IMR-90 (cell line): Measurements from ENCODE around the gene VWA8. TPM values are rescaled to one million over a fixed set of nuclear protein-coding genes. Genes with fewer than 3 reads are reported as not detected.

Experiments
- ATAC-seq: fragments of 200-7000 bp; cut with Tn5 transposase; 2 replicates; pipeline ENCODE4 v1.9.1; 2020; ENCODE audit warnings: low read depth, mild to moderate bottlenecking, moderate library complexity
- BruUV-seq: library from RNA; stranded (reverse); fragments of 400-500 nt; replicated peaks from 2 replicates; lab custom pipeline; 2021; lab: Mats Ljungman, UMichigan
- CTCF ChIA-PET: fragments of 300-600 bp; formaldehyde crosslinking; extraction: SDS; loops from one replicate; lab custom pipeline; 2021; ENCODE audit warnings: antibody characterized with exemption; lab: Yijun Ruan, JAX
- POLR2A ChIA-PET: fragments of 300-600 bp; sonication (Branson Sonifier 250); formaldehyde crosslinking; loops from one replicate; lab custom pipeline; 2022; ENCODE audit warnings: antibody characterized with exemption; ENCODE audit not compliant: unreplicated experiment; lab: Charles Lee
- DNase-seq: peaks from one replicate; pipeline ENCODE4 v3.0.0; 2013
- H2AFZ ChIP-seq: replicated peaks from 2 replicates; pipeline ENCODE3; 2013; ENCODE audit warnings: low read length, mild to moderate bottlenecking; ENCODE audit not compliant: poor library complexity
- H2AK5ac ChIP-seq: 2 replicates; pipeline ENCODE4 v1.6.1; 2013; ENCODE audit warnings: low read depth, low read length, inconsistent platforms
- H2AK9ac ChIP-seq: replicated peaks from 2 replicates; pipeline ENCODE3; 2013; ENCODE audit warnings: mild to moderate bottlenecking, low read depth, low read length, moderate library complexity; ENCODE audit not compliant: poor library complexity
- H2BK120ac ChIP-seq: 2 replicates; pipeline ENCODE4 v1.6.1; 2013; ENCODE audit warnings: low read depth, low read length, inconsistent platforms
- H2BK15ac ChIP-seq: 3 replicates; pipeline ENCODE4 v1.6.1; 2013; ENCODE audit warnings: low read depth, low read length, inconsistent platforms
- H2BK20ac ChIP-seq: 2 replicates; pipeline ENCODE4 v1.6.1; 2013; ENCODE audit warnings: low read depth, mild to moderate bottlenecking, inconsistent platforms, low read length, moderate library complexity
- H2BK5ac ChIP-seq: 2 replicates; pipeline ENCODE4 v1.6.1; 2013; ENCODE audit warnings: mild to moderate bottlenecking, low read depth, low read length, inconsistent platforms; ENCODE audit not compliant: poor library complexity, severe bottlenecking
- H3K14ac ChIP-seq: replicated peaks from 2 replicates; pipeline ENCODE4 v1.6.1; 2013; ENCODE audit warnings: low read depth, low read length, inconsistent platforms
- H3K18ac ChIP-seq: 2 replicates; pipeline ENCODE4 v1.6.1; 2013; ENCODE audit warnings: low read depth, low read length, control low read depth
- H3K23ac ChIP-seq: 2 replicates; pipeline ENCODE4 v1.6.1; 2013; ENCODE audit warnings: low read depth, low read length, inconsistent platforms
- H3K27ac ChIP-seq: 2 replicates; pipeline ENCODE4 v1.5.1; 2013; ENCODE audit warnings: mild to moderate bottlenecking, control low read depth, low read length; ENCODE audit not compliant: insufficient read depth
- H3K27me3 ChIP-seq: 2 replicates; pipeline ENCODE4 v1.6.1; 2013; ENCODE audit warnings: low read length; ENCODE audit not compliant: control insufficient read depth, insufficient read depth
- H3K36me3 ChIP-seq: 2 replicates; pipeline ENCODE4 v1.6.1; 2013; ENCODE audit warnings: low read length, mixed read lengths; ENCODE audit not compliant: control insufficient read depth, insufficient read depth
- H3K4ac ChIP-seq: 2 replicates; pipeline ENCODE4 v1.6.1; 2013; ENCODE audit warnings: low read depth, low read length, inconsistent platforms
- H3K4me1 ChIP-seq: 2 replicates; pipeline ENCODE4 v1.6.1; 2013; ENCODE audit warnings: low read length, mixed read lengths; ENCODE audit not compliant: control insufficient read depth, insufficient read depth
- H3K4me2 ChIP-seq: 2 replicates; pipeline ENCODE4 v1.6.1; 2013; ENCODE audit warnings: low read depth, mild to moderate bottlenecking, control low read depth, low read length, moderate library complexity
- H3K4me3 ChIP-seq: 2 replicates; pipeline ENCODE4 v1.5.1; 2013; ENCODE audit warnings: low read depth, mild to moderate bottlenecking, control low read depth, low read length, moderate library complexity; ENCODE audit not compliant: insufficient read depth
- H3K56ac ChIP-seq: 2 replicates; pipeline ENCODE4 v1.6.1; 2013; ENCODE audit warnings: low read length, inconsistent platforms; ENCODE audit not compliant: insufficient read depth; ENCODE audit errors: extremely low read depth
- H3K79me1 ChIP-seq, 2 experiments: 2 replicates each; pipeline ENCODE4 v1.6.1; 2013; ENCODE audit warnings: low read length in 2 of 2, inconsistent platforms in 1 of 2, low read depth in 1 of 2
- H3K9ac ChIP-seq: 2 replicates; pipeline ENCODE4 v1.6.1; 2013; ENCODE audit warnings: low read depth, low read length, control low read depth
- H3K9me1 ChIP-seq: 2 replicates; pipeline ENCODE4 v1.6.1; 2013; ENCODE audit warnings: low read length, inconsistent platforms; ENCODE audit not compliant: insufficient read depth
- H3K9me3 ChIP-seq: 2 replicates; pipeline ENCODE4 v1.6.1; 2013; ENCODE audit warnings: low read length; ENCODE audit not compliant: control insufficient read depth, insufficient read depth
- H4K20me1 ChIP-seq: 2 replicates; pipeline ENCODE4 v1.6.1; 2013; ENCODE audit warnings: low read length, inconsistent platforms; ENCODE audit not compliant: insufficient read depth
- H4K5ac ChIP-seq: 2 replicates; pipeline ENCODE4 v1.6.1; 2013; ENCODE audit warnings: mild to moderate bottlenecking, low read depth, low read length, control low read depth
- H4K8ac ChIP-seq, 2 experiments: 2 replicates each; pipeline ENCODE4 v1.6.1; 2013; ENCODE audit warnings: low read depth in 2 of 2, low read length in 2 of 2, control low read depth in 1 of 2, inconsistent platforms in 1 of 2
- H4K91ac ChIP-seq: 2 replicates; pipeline ENCODE4 v1.6.1; 2013; ENCODE audit warnings: low read depth, low read length, inconsistent platforms; ENCODE audit not compliant: insufficient read depth
- CEBPB ChIP-seq: IDR thresholded peaks from 2 replicates; pipeline ENCODE4 v1.6.1; 2012; ENCODE audit warnings: low read depth, low read length, improper control_type of control experiment
- CHD1 ChIP-seq: IDR thresholded peaks from 2 replicates; pipeline ENCODE4 v1.6.1; 2012; ENCODE audit warnings: low read depth, low read length, improper control_type of control experiment
- FOS ChIP-seq: fragments of 150-350 bp; IDR thresholded peaks from 2 replicates; pipeline ENCODE4 v1.6.1; 2016; ENCODE audit warnings: low read depth, low read length
- MAZ ChIP-seq: IDR thresholded peaks from 2 replicates; pipeline ENCODE4 v1.6.1; 2012; ENCODE audit warnings: low read depth, mild to moderate bottlenecking, low read length, improper control_type of control experiment, moderate library complexity, borderline replicate concordance
- MXI1 ChIP-seq: IDR thresholded peaks from 2 replicates; pipeline ENCODE4 v1.6.1; 2012; ENCODE audit warnings: low read depth, mild to moderate bottlenecking, low read length, moderate library complexity, borderline replicate concordance
- NFE2L2 ChIP-seq: fragments of 150-350 bp; IDR thresholded peaks from 2 replicates; pipeline ENCODE4 v1.6.1; 2016; ENCODE audit warnings: low read depth, mild to moderate bottlenecking, low read length
- POLR2A ChIP-seq: IDR thresholded peaks from 2 replicates; pipeline ENCODE4 v1.6.1; 2012; ENCODE audit warnings: mild to moderate bottlenecking, low read depth, low read length
- RAD21 ChIP-seq: IDR thresholded peaks from 2 replicates; pipeline ENCODE4 v1.6.1; 2012; ENCODE audit warnings: low read length, improper control_type of control experiment
- RFX5 ChIP-seq: IDR thresholded peaks from 2 replicates; pipeline ENCODE4 v1.8.0; 2012; ENCODE audit warnings: low read depth, mild to moderate bottlenecking, low read length, moderate library complexity
- SMC3 ChIP-seq: fragments of 150-350 bp; IDR thresholded peaks from 2 replicates; pipeline ENCODE4 v1.6.1; 2016; ENCODE audit warnings: low read depth, mild to moderate bottlenecking, antibody characterized with exemption, low read length, moderate library complexity
- WGBS, 2 experiments: methylation state at CpG; one replicate each; pipeline versions ENCODE4 v1.1.5 to v1.1.7; 2013; ENCODE audit warnings: missing lambda C conversion rate in 2 of 2; ENCODE audit not compliant: insufficient read length in 1 of 2; ENCODE audit errors: extremely low coverage in 2 of 2; 5-methylcytosine and 5-hydroxymethylcytosine counted together
- dilution Hi-C: fragments of 300-500 bp; cut with HindIII; formaldehyde crosslinking; loops from one replicate; pipeline ENCODE4 v1.14.3; 2018; ENCODE audit warnings: low sequenced_read_pairs; ENCODE audit not compliant: unreplicated experiment
- in situ Hi-C: fragments of 300-500 bp; cut with MboI; formaldehyde crosslinking; loops from 3 replicates; pipeline ENCODE4 v1.14.3; 2019; ENCODE audit warnings: low sequenced_read_pairs, inconsistent platforms, mixed read lengths
- intact Hi-C: fragments of 100-400 bp; cut with micrococcal nuclease; formaldehyde crosslinking; loops from 2 replicates; pipeline ENCODE4 v1.10.0; 2022
- polyA plus RNA-seq, 3 experiments: library from polyadenylated mRNA; depleted of rRNA; stranded (reverse); fragments of >200 nt; gene quantifications; 2 replicates each; pipeline ENCODE4 v1.2.3, GENCODE V29; 2012; ENCODE audit warnings: low replicate concordance in 1 of 3
- total RNA-seq: library from RNA; depleted of rRNA; stranded (reverse); fragments of >200 nt; gene quantifications from 2 replicates; pipeline ENCODE4 v1.2.3, GENCODE V29; 2012
- TF ChIP-seq, protein P1 (sequence below): fragments of 150-350 bp; IDR thresholded peaks from 2 replicates; pipeline ENCODE4 v1.6.1; 2016; ENCODE audit warnings: low read depth, mild to moderate bottlenecking, low read length, moderate library complexity, borderline replicate concordance
- TF ChIP-seq, protein P2 (sequence below): conservative IDR thresholded peaks from 2 replicates; pipeline ENCODE4 v1.5.1; 2012; ENCODE audit warnings: mild to moderate bottlenecking, low read depth, low read length, improper control_type of control experiment
- TF ChIP-seq, protein P3 (sequence below): fragments of 150-350 bp; IDR thresholded peaks from 2 replicates; pipeline ENCODE4 v1.6.1; 2017; ENCODE audit warnings: mild to moderate bottlenecking, antibody characterized with exemption, low read length, low read depth

The VWA8 gene
- total and polyA plus RNA-seq, 2 of the 4 experiments (the other 2 are of a cell fraction), result 5.9 to 18.3 TPM

DNA sequence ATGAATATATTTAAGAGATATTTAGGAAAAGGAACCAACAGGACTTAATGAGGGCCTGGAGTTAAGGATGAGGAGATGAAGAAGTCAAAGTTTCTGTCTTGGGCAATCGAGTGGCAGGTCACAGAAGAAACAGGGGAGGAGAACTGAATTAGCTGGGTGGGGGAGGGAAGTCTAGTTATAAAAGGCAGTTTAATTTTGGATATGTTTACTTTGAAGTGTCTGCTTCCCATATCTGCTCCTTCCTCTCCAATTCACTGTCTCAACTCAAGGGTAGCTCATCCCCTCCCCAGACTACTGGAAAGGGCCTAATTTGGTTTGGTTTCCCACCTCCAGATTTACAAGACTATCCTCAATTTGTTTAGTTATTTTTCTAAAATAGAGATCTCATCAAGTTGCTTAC, 195.9 kb downstream of the VWA8 start:
- in situ Hi-C loops, result no loop called here
- H3K79me1 ChIP-seq, result no peaks in the 10 kb centered on the region
- no TSS peak for BruUV-seq
- no peaks in the 10 kb centered on the region for H3K9me3 ChIP-seq
- DNase-seq, result no peak
- no peak overlapping the region for H3K4me2 ChIP-seq
- POLR2A ChIA-PET, result no interaction called here
- no peak overlapping the region for H3K56ac ChIP-seq
- no peak for ATAC-seq
- dilution Hi-C loops, result no loop called here
- no peak overlapping the region for H3K4me3 ChIP-seq
- TF ChIP-seq, protein P1, sequence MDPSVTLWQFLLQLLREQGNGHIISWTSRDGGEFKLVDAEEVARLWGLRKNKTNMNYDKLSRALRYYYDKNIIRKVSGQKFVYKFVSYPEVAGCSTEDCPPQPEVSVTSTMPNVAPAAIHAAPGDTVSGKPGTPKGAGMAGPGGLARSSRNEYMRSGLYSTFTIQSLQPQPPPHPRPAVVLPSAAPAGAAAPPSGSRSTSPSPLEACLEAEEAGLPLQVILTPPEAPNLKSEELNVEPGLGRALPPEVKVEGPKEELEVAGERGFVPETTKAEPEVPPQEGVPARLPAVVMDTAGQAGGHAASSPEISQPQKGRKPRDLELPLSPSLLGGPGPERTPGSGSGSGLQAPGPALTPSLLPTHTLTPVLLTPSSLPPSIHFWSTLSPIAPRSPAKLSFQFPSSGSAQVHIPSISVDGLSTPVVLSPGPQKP, result no peak
- TF ChIP-seq NFE2L2 (no peak), RAD21 (no peak), FOS (no peak), RFX5 (no peak), CEBPB (no peak), CHD1 (no peak), MAZ (no peak), MXI1 (no peak), SMC3 (no peak), POLR2A (no peak)
- TF ChIP-seq, protein P2, sequence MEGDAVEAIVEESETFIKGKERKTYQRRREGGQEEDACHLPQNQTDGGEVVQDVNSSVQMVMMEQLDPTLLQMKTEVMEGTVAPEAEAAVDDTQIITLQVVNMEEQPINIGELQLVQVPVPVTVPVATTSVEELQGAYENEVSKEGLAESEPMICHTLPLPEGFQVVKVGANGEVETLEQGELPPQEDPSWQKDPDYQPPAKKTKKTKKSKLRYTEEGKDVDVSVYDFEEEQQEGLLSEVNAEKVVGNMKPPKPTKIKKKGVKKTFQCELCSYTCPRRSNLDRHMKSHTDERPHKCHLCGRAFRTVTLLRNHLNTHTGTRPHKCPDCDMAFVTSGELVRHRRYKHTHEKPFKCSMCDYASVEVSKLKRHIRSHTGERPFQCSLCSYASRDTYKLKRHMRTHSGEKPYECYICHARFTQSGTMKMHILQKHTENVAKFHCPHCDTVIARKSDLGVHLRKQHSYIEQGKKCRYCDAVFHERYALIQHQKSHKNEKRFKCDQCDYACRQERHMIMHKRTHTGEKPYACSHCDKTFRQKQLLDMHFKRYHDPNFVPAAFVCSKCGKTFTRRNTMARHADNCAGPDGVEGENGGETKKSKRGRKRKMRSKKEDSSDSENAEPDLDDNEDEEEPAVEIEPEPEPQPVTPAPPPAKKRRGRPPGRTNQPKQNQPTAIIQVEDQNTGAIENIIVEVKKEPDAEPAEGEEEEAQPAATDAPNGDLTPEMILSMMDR, result no peak
- TF ChIP-seq, protein P3, sequence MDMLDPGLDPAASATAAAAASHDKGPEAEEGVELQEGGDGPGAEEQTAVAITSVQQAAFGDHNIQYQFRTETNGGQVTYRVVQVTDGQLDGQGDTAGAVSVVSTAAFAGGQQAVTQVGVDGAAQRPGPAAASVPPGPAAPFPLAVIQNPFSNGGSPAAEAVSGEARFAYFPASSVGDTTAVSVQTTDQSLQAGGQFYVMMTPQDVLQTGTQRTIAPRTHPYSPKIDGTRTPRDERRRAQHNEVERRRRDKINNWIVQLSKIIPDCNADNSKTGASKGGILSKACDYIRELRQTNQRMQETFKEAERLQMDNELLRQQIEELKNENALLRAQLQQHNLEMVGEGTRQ, result no peak
- H2BK5ac ChIP-seq, result no peak overlapping the region
- CTCF ChIA-PET, result interaction anchor here (1.6 kb wide), 1 partner anchor 8 kb away, joined by 3 read pairs; no protein-coding TSS in a partner anchor
- H4K91ac ChIP-seq, result no peak overlapping the region
- H4K8ac ChIP-seq, result no peak overlapping the region
- no peak overlapping the region for H3K14ac ChIP-seq
- no peaks in the 10 kb centered on the region for H3K27me3 ChIP-seq
- no peak overlapping the region for H3K9ac ChIP-seq
- H2BK120ac ChIP-seq, result no peak overlapping the region
- peaks cover 4% of the 10 kb centered on the region; the same call in 1 of the 2 replicates for H3K9me1 ChIP-seq
- H3K27ac ChIP-seq, result no peak overlapping the region
- H2AFZ ChIP-seq, result no peak overlapping the region
- no peak overlapping the region for H3K23ac ChIP-seq
- H3K18ac ChIP-seq, result no peak overlapping the region
- H4K20me1 ChIP-seq, result no peaks in the 10 kb centered on the region
- no CpG with 5 or more reads among the region's 1 CpG for WGBS, 2 experiments
- H4K5ac ChIP-seq, result no peak overlapping the region
- H2AK5ac ChIP-seq, result no peak overlapping the region
- H2BK20ac ChIP-seq, result no peak overlapping the region
- no peak overlapping the region for H3K4ac ChIP-seq
- peaks cover 5% of the 10 kb centered on the region; the same call in 1 of the 2 replicates for H3K4me1 ChIP-seq
- no peaks in the 10 kb centered on the region for H3K36me3 ChIP-seq
- no peak overlapping the region for H2AK9ac ChIP-seq
- intact Hi-C loops, result no loop called here
- H2BK15ac ChIP-seq, result no peak overlapping the region
